ENCODE measurements around the gene CXCL3.
A peak's percentile ranks its signal among the peaks of the same experiment; 100 is the strongest.
"Not testable (repeated sequence)": the region's sequence is repeated elsewhere in the genome, so short reads cannot be mapped to it uniquely, and the experiment has no call there.

Gene CXCL3

DNA sequence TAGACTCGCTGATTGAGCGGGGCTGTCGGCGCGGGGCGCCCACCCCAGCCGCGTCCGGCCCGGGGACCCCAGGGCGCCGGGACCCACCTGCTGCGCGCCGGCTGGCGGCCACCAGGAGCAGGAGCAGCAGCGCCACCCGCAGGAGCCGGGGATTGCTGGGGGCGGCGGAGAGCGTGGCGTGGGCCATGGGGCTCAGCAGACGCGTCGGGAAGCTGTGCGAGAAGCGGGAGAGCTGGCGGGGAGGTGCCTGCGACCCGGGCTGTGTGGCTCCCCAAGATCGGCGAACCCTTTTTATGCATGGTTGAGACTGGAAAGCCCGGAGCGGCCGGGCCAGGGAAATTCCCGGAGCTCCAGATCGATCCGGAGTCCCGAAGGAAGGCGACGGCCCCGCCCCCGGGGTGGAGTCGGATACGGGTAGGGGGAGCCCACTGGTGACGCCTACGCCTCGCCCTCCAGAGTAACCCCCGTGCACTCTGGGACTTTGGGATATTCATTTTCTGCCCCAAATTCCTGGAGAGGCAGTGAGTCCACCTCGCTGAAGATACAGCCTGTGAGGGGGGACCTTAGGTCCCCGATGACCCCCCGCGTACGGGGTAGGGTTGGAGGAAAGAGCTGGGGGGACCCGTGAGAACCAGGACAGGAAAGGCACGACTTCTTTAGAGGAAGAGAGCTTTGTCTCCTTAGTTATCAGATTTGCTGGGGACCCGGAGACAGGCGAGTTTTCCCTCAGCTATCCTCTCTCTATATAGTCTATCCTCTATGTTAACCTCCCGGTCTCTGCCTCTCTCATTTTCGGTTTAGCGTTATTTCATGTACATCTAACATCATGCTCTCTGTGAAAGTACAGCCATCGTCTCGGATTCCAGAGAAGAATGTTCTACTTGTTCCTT is at the start of gene CXCL3:
CXCL3 (minus strand) TSS at position 265 of the 890 bp plus-strand sequence; CDS start at position 187, 78 bp downstream.
- DNase-seq (ENCODE audit: low spot score): peak; percentile 75

DNA sequence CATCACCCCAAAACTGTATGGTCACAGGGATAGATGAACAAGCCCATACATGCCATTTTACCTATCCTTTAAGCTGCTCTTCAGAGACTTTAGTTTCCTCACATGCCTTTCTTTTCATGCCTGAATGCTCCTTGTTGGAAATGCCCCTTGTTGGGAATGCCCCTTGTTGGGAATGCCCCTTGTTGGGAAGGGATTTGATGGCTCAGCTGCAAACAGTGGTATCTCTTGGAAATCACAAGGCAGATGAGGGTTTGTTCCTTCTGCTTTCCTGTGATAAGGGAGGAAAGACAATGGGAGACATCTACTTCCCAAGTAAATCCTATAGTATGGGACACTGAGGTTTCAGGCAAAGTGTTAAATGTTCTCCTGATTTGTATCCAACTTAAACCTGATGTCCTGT is 49.0 kb upstream of the CXCL3 start:
- DNase-seq (ENCODE audit: low spot score): no peak

DNA sequence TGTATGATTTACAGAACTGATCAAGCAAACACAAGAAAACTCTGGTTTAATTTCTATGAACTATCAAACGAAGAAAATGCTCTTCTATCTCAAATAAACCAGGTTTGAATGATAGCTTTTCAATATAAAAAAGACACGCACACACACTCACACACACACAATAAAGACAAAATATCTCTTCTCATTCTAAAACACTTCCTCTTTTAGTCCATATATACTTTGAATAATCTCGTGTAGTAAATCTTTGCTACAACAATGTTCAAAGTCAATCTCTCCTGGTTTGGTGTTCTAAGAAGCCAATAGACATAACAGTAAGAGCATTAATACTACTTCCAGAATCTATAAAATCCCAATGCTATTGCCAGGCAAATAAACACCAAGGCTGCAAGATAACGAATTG is 47.2 kb upstream of the CXCL3 start:
- no peak for DNase-seq (ENCODE audit: low spot score)

DNA sequence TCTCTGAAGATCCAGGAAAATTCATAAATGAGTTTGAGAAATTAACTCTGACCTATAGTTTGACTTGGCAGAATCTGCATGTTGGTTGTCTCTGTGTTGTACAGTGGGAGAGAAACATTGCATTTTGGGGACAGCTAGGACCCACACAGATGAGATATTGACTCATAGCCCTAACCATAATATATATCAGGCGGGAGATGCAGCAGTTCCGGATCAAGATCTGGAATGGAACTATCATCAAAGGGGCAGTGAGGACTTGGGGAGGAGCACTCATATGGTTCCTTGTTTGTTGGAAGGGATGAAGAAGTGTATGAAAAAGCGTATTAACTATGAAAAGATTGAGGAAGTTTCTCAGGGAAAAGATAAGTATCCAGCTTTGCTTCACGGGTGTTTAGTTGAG is 46.5 kb upstream of the CXCL3 start:
- DNase-seq (ENCODE audit: low spot score): no peak

GRCh38 chr4:74083546-74083945 is 45.1 kb upstream of the CXCL3 start:
- no peak for DNase-seq (ENCODE audit: low spot score)

- DNase-seq (ENCODE audit: low spot score): no peak
Observed at GRCh38 chr4:74081035-74081434, 42.5 kb upstream of the CXCL3 start.

- not testable (repeated sequence) for DNase-seq (ENCODE audit: low spot score)
Observed at GRCh38 chr4:74080351-74080750, 41.9 kb upstream of the CXCL3 start.

- DNase-seq (ENCODE audit: low spot score): not testable (repeated sequence)
Observed at GRCh38 chr4:74079024-74079423, 40.5 kb upstream of the CXCL3 start.

GRCh38 chr4:74073358-74073757 is 34.9 kb upstream of the CXCL3 start:
- no peak for DNase-seq (ENCODE audit: low spot score)

DNA sequence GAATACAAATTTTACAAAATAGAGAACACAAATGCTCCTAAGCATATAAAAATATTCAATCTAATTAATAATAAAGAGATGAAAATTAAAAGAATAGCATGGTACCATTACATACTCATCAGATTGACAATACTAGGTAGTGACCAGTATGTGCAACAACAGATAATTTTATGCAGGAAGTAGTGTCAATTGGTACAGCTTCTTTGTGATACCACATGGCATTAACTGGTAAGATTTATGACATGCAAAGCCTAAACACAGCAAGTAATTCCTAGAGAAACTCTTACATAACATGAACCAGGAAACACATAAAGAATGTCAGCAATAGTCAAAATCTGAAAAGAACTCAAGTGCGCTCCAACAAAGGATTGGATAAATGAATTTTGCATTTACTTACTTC is 34.2 kb upstream of the CXCL3 start:
- DNase-seq (ENCODE audit: low spot score): no peak

DNA sequence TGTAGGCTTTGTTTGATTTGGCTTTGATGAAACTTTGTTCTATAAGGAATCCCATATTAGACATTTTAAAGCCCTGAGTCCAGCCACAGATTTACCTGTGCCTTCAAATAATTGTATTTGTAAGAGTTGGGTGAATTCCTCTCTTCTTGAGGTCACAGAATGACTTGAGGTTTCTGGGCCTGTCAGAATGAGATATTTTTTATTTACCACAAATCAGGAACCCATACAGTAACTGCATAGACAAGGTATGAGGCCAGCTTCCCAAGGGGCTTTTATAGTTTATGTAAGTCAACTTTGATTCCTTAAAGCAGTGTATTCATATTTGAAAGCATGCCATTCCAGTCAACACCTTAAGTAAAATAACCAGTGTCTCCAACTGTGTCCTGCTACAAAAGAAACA is 29.1 kb upstream of the CXCL3 start:
- no peak for DNase-seq (ENCODE audit: low spot score)

DNA sequence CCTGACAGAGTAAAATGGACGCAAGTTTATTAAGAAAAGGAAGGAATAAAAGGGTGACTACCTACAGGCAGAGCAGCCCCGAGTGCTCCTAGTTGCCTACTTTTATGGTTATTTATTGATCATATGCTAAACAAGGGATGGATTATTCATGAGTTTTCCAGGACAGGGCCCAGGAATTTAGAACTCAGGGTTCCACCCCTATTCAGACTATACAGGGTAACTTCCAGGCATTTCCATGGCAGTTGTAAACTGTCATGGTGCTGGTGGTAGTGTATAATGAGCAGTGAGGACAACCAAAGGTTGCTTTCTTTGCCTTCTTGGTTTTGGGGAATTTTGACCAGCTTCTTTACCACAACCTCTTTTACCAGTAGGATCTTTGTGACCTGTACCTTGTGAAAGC is 27.7 kb upstream of the CXCL3 start:
- DNase-seq (ENCODE audit: low spot score): no peak

DNA sequence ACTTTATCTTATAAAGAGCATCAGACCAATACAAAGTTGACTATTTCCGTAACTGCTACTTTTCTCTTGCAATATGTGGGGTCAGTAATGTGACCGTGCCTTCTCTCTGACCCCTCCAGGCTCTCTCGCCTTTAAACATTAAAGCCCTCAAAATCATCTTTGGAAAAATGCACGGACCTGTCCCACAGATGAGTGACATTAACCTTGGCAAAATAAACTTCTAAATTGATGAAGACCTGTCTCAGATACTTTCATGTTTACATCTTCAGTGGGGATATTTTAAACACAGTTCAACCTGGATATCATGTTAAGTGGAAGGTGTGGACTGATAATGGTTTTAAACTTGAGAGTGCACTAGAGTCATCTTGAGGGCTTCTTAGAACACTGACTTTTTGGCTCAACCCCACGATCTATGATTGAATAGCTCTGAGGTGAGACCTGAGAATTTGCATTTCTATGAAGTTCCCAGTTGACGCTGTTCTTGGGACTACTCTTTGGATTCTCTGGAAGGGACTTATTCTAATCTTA is 26.7 kb upstream of the CXCL3 start:
- no peak for DNase-seq (ENCODE audit: low spot score)

GRCh38 chr4:74063859-74064258 is 25.4 kb upstream of the CXCL3 start:
- DNase-seq (ENCODE audit: low spot score): no peak

DNA sequence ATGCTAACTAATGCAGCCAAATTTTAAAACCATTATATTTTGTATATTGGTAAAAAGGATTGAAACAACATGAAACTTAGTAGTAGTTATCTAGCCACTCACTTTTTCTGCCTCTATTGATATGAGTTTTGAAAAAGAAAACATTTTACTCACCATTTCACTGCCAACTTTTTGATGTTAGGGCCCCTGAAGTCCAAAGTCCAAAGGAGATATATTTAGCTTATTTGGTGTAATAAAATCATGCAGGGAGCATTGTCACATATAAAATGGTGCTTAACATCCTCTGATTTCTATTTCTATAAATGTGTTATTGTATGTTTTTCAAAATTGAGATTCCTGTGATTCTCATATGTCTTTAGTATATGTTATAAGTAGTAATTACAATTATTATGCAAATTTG is 24.5 kb upstream of the CXCL3 start:
- DNase-seq (ENCODE audit: low spot score): no peak

- DNase-seq (ENCODE audit: low spot score): no peak
Observed at GRCh38 chr4:74061430-74061829, 22.9 kb upstream of the CXCL3 start.

GRCh38 chr4:74059161-74059829 is 20.8 kb upstream of the CXCL3 start:
- no peak for DNase-seq (ENCODE audit: low spot score)

- no peak for DNase-seq (ENCODE audit: low spot score)
Observed at GRCh38 chr4:74058048-74058651, 19.7 kb upstream of the CXCL3 start.

- no peak for DNase-seq (ENCODE audit: low spot score)
Observed at GRCh38 chr4:74057588-74057987, 19.1 kb upstream of the CXCL3 start.

- no peak for DNase-seq (ENCODE audit: low spot score)
Observed at GRCh38 chr4:74056858-74057562, 18.5 kb upstream of the CXCL3 start.

- no peak for DNase-seq (ENCODE audit: low spot score)
Observed at GRCh38 chr4:74056114-74056857, 17.8 kb upstream of the CXCL3 start.
